Ovary (tissue), 3 donors: ENCODE data around the gene EBF3.

Source experiments
- EP300 ChIP-seq: sonication (generic); formaldehyde crosslinking; IDR thresholded peaks from one replicate; pipeline ENCODE4 v1.6.1; 2017; ENCODE audit warnings: antibody characterized with exemption
- POLR2A ChIP-seq: fragments of 450-650 bp; IDR thresholded peaks from one replicate; pipeline ENCODE4 v1.6.1; 2017; ENCODE audit warnings: antibody characterized with exemption, mild to moderate bottlenecking, moderate library complexity
- TF ChIP-seq, protein P1 (sequence below), 3 donors: fragments of 450-650 bp in 2 of 3; fragments of 200-600 bp in 1 of 3; IDR thresholded peaks; one replicate each; pipeline versions ENCODE4 v1.5.1 to v1.8.0; 2016 to 2022; ENCODE audit warnings: antibody characterized with exemption in 3 of 3, mild to moderate bottlenecking in 1 of 3
- donor health status: DM: no; HTN: no; CAD: no.

DNA sequence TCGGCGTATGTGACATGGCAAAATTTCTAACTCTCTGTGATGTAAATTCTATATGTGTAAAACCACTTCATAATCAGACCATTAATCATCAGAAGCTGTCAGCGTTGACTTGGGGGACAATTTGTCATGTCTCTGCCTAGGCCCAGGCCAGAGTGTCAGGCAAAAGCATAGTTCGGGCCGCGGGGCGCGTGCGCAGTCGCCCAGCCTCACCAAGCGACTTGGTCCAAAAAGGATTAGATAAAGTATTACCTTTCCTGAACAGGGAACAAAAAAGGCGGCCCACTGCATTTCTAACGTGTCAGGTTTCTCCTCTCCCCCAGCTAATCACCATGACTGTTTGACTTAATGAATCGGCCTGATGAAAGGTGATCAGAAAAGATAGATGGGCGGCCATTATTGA is 114.2 kb downstream of the EBF3 start:
- TF ChIP-seq EP300: no peak
- TF ChIP-seq, protein P1, sequence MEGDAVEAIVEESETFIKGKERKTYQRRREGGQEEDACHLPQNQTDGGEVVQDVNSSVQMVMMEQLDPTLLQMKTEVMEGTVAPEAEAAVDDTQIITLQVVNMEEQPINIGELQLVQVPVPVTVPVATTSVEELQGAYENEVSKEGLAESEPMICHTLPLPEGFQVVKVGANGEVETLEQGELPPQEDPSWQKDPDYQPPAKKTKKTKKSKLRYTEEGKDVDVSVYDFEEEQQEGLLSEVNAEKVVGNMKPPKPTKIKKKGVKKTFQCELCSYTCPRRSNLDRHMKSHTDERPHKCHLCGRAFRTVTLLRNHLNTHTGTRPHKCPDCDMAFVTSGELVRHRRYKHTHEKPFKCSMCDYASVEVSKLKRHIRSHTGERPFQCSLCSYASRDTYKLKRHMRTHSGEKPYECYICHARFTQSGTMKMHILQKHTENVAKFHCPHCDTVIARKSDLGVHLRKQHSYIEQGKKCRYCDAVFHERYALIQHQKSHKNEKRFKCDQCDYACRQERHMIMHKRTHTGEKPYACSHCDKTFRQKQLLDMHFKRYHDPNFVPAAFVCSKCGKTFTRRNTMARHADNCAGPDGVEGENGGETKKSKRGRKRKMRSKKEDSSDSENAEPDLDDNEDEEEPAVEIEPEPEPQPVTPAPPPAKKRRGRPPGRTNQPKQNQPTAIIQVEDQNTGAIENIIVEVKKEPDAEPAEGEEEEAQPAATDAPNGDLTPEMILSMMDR (IDR thresholded peaks at IDR 0.05): no peak
- no peak for TF ChIP-seq POLR2A
